Iris pigment epithelial cell (primary cell): ENCODE measurements around the gene BTF3L4.

Source experiments
- DNase-seq: peaks from one replicate; pipeline ENCODE4 v3.0.0-alpha.2; 2011; ENCODE audit warnings: low read depth

Gene BTF3L4

DNA sequence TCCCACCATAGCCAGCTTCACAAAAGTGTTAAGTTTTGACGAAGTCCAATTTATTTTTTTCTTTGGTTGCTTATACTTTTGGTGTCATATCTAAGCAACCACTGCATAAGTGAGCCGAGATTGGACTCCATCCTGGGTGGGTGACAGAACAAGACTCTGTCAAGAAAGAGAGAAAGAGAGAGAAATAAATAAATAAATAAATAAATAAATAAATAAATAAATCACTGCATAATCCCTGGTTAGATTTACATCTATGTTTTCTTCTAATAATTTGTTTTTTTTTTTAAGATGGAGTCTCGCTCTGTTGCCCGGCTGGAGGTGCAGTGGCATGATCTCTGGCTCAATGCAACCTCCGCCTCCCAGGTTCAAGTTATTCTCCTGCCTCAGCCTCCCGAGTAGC is 67.5 kb downstream of the BTF3L4 start:
- DNase-seq: no peak

- DNase-seq: no peak
Observed at GRCh38 chr1:52125736-52126359, 69.8 kb downstream of the BTF3L4 start.

- DNase-seq: peak; percentile 74
Observed at GRCh38 chr1:52127181-52128180, 71.4 kb downstream of the BTF3L4 start.

DNA sequence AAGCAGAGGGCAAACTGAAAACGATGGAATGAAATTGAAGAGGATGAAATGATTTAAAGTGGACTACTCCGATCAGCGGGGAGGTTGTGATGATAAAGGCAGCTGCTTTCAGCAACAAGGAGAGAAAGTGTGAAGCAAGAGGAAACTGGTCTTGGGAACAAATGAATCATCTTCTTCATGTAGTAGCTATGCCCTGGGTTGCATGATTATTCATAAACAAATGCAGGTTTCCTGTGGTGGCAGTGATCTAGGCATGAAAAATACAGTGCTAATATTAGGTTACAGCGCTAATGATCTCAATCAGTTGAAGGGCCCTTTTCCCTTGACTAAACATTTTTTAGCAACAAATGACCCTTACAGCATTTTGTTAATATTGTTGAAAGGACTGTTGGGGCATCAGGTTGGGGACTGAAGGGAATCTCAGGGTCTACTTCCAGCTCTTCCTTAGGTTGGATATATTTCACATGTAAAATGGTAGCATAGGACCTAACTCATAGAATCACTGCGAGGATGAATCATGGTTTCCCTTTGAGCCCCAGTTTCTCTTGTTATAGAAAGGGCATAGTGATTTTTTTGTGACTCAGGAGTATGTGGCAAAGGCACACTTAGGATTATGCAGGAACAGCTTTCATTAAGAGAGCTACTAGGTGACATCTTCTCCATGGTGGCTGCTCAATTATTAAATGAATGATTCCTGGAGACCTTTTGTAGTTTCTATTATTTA is 83.9 kb downstream of the BTF3L4 start:
- peak; percentile 98 for DNase-seq
